Measurements from ENCODE around the gene TAF1B.
"Not testable (repeated sequence)": the region's sequence is repeated elsewhere in the genome, so short reads cannot be mapped to it uniquely, and the experiment has no call there.

Gene TAF1B

GRCh38 chr2:9831670-9832069, 11.6 kb upstream of the TAF1B start:
- no peaks in the 10 kb centered on the region for H3K36me3 ChIP-seq (ENCODE audit: control insufficient read depth in 1 of 2, insufficient read depth in 2 of 2, low read length in 2 of 2)
- no peak overlapping the region for H3K9ac ChIP-seq (ENCODE audit: low read depth in 1 of 2, low read length in 2 of 2)
- no peak overlapping the region for H3K27ac ChIP-seq (ENCODE audit: low read depth, low read length)
- H3K4me3 ChIP-seq (ENCODE audit: low read depth in 1 of 2, low read length in 2 of 2), result no peak overlapping the region
- H3K27me3 ChIP-seq (ENCODE audit: control insufficient read depth in 1 of 2, insufficient read depth in 2 of 2, low read length in 2 of 2), result no peaks in the 10 kb centered on the region
- H3K9me3 ChIP-seq (ENCODE audit: control insufficient read depth in 1 of 2, low read length in 2 of 2), result no peaks in the 10 kb centered on the region
- peaks cover 0 to 9% of the 10 kb centered on the region in 2 donors for H3K4me1 ChIP-seq (ENCODE audit: control insufficient read depth in 1 of 2, insufficient read depth in 2 of 2, low read length in 2 of 2)

- Histone ChIP-seq H3K27ac (ENCODE audit: low read depth, low read length) (no peak overlapping the region), H3K36me3 (ENCODE audit: control insufficient read depth in 1 of 2, insufficient read depth in 2 of 2, low read length in 2 of 2) (no peaks in the 10 kb centered on the region), H3K4me1 (ENCODE audit: control insufficient read depth in 1 of 2, insufficient read depth in 2 of 2, low read length in 2 of 2) (peaks cover 0 to 9% of the 10 kb centered on the region in 2 donors), H3K9me3 (ENCODE audit: control insufficient read depth in 1 of 2, low read length in 2 of 2) (no peaks in the 10 kb centered on the region), H3K27me3 (ENCODE audit: control insufficient read depth in 1 of 2, insufficient read depth in 2 of 2, low read length in 2 of 2) (no peaks in the 10 kb centered on the region), H3K9ac (ENCODE audit: low read depth in 1 of 2, low read length in 2 of 2) (no peak overlapping the region), H3K4me3 (ENCODE audit: low read depth in 1 of 2, low read length in 2 of 2) (no peak overlapping the region)
Observed at GRCh38 chr2:9832586-9832985, 10.7 kb upstream of the TAF1B start.

- H3K36me3 ChIP-seq (ENCODE audit: control insufficient read depth in 1 of 2, insufficient read depth in 2 of 2, low read length in 2 of 2); H3K27me3 ChIP-seq (ENCODE audit: control insufficient read depth in 1 of 2, insufficient read depth in 2 of 2, low read length in 2 of 2); H3K27ac ChIP-seq (ENCODE audit: low read depth, low read length); H3K9me3 ChIP-seq (ENCODE audit: control insufficient read depth in 1 of 2, low read length in 2 of 2); H3K4me3 ChIP-seq (ENCODE audit: low read depth in 1 of 2, low read length in 2 of 2); H3K9ac ChIP-seq (ENCODE audit: low read depth in 1 of 2, low read length in 2 of 2); H3K4me1 ChIP-seq (ENCODE audit: control insufficient read depth in 1 of 2, insufficient read depth in 2 of 2, low read length in 2 of 2): not testable (repeated sequence)
Observed at GRCh38 chr2:9835068-9835467, 8.2 kb upstream of the TAF1B start.

- no peaks in the 10 kb centered on the region for H3K27me3 ChIP-seq (ENCODE audit: control insufficient read depth in 1 of 2, insufficient read depth in 2 of 2, low read length in 2 of 2)
- H3K27ac ChIP-seq (ENCODE audit: low read depth, low read length), result no peak overlapping the region
- no peaks in the 10 kb centered on the region for H3K36me3 ChIP-seq (ENCODE audit: control insufficient read depth in 1 of 2, insufficient read depth in 2 of 2, low read length in 2 of 2)
- peaks cover 0 to under 1% of the 10 kb centered on the region in 2 donors for H3K4me1 ChIP-seq (ENCODE audit: control insufficient read depth in 1 of 2, insufficient read depth in 2 of 2, low read length in 2 of 2)
- H3K9me3 ChIP-seq (ENCODE audit: control insufficient read depth in 1 of 2, low read length in 2 of 2), result no peaks in the 10 kb centered on the region
- no peak overlapping the region for H3K4me3 ChIP-seq (ENCODE audit: low read depth in 1 of 2, low read length in 2 of 2)
- H3K9ac ChIP-seq (ENCODE audit: low read depth in 1 of 2, low read length in 2 of 2), result no peak overlapping the region
Observed at GRCh38 chr2:9836074-9836473, 7.2 kb upstream of the TAF1B start.

GRCh38 chr2:9836517-9836916, 6.8 kb upstream of the TAF1B start:
- H3K9ac ChIP-seq (ENCODE audit: low read depth in 1 of 2, low read length in 2 of 2), result no peak overlapping the region
- no peaks in the 10 kb centered on the region for H3K27me3 ChIP-seq (ENCODE audit: control insufficient read depth in 1 of 2, insufficient read depth in 2 of 2, low read length in 2 of 2)
- H3K36me3 ChIP-seq (ENCODE audit: control insufficient read depth in 1 of 2, insufficient read depth in 2 of 2, low read length in 2 of 2), result no peaks in the 10 kb centered on the region
- H3K4me3 ChIP-seq (ENCODE audit: low read depth in 1 of 2, low read length in 2 of 2), result no peak overlapping the region
- H3K4me1 ChIP-seq (ENCODE audit: control insufficient read depth in 1 of 2, insufficient read depth in 2 of 2, low read length in 2 of 2), result no peaks in the 10 kb centered on the region
- no peak overlapping the region for H3K27ac ChIP-seq (ENCODE audit: low read depth, low read length)
- no peaks in the 10 kb centered on the region for H3K9me3 ChIP-seq (ENCODE audit: control insufficient read depth in 1 of 2, low read length in 2 of 2)

GRCh38 chr2:9837451-9837850, 5.8 kb upstream of the TAF1B start:
- Histone ChIP-seq H3K4me3 (ENCODE audit: low read depth in 1 of 2, low read length in 2 of 2) (no peak overlapping the region), H3K36me3 (ENCODE audit: control insufficient read depth in 1 of 2, insufficient read depth in 2 of 2, low read length in 2 of 2) (no peaks in the 10 kb centered on the region), H3K4me1 (ENCODE audit: control insufficient read depth in 1 of 2, insufficient read depth in 2 of 2, low read length in 2 of 2) (no peaks in the 10 kb centered on the region), H3K27me3 (ENCODE audit: control insufficient read depth in 1 of 2, insufficient read depth in 2 of 2, low read length in 2 of 2) (no peaks in the 10 kb centered on the region), H3K27ac (ENCODE audit: low read depth, low read length) (no peak overlapping the region), H3K9me3 (ENCODE audit: control insufficient read depth in 1 of 2, low read length in 2 of 2) (no peaks in the 10 kb centered on the region), H3K9ac (ENCODE audit: low read depth in 1 of 2, low read length in 2 of 2) (no peak overlapping the region)

GRCh38 chr2:9838391-9838790, 4.9 kb upstream of the TAF1B start:
- Histone ChIP-seq H3K27ac (ENCODE audit: low read depth, low read length) (no peak overlapping the region), H3K4me1 (ENCODE audit: control insufficient read depth in 1 of 2, insufficient read depth in 2 of 2, low read length in 2 of 2) (no peaks in the 10 kb centered on the region), H3K27me3 (ENCODE audit: control insufficient read depth in 1 of 2, insufficient read depth in 2 of 2, low read length in 2 of 2) (no peaks in the 10 kb centered on the region), H3K36me3 (ENCODE audit: control insufficient read depth in 1 of 2, insufficient read depth in 2 of 2, low read length in 2 of 2) (no peaks in the 10 kb centered on the region), H3K4me3 (ENCODE audit: low read depth in 1 of 2, low read length in 2 of 2) (no peak overlapping the region), H3K9me3 (ENCODE audit: control insufficient read depth in 1 of 2, low read length in 2 of 2) (no peaks in the 10 kb centered on the region), H3K9ac (ENCODE audit: low read depth in 1 of 2, low read length in 2 of 2) (no peak overlapping the region)

GRCh38 chr2:9842487-9843228, 616 bp upstream of the TAF1B start:
- Histone ChIP-seq H3K27ac (ENCODE audit: low read depth, low read length) (peak overlapping the region; percentile 86), H3K4me3 (ENCODE audit: low read depth in 1 of 2, low read length in 2 of 2) (peak overlapping the region; percentile 79 to 88), H3K9me3 (ENCODE audit: control insufficient read depth in 1 of 2, low read length in 2 of 2) (no peaks in the 10 kb centered on the region), H3K27me3 (ENCODE audit: control insufficient read depth in 1 of 2, insufficient read depth in 2 of 2, low read length in 2 of 2) (no peaks in the 10 kb centered on the region), H3K9ac (ENCODE audit: low read depth in 1 of 2, low read length in 2 of 2) (peak overlapping the region; percentile 66 to 71), H3K4me1 (ENCODE audit: control insufficient read depth in 1 of 2, insufficient read depth in 2 of 2, low read length in 2 of 2) (peaks cover 9 to 20% of the 10 kb centered on the region in 2 donors), H3K36me3 (ENCODE audit: control insufficient read depth in 1 of 2, insufficient read depth in 2 of 2, low read length in 2 of 2) (peaks cover 0 to 6% of the 10 kb centered on the region in 2 donors)

GRCh38 chr2:9844036-9844483, 786 bp downstream of the TAF1B start:
- peaks cover 9 to 20% of the 10 kb centered on the region in 2 donors for H3K4me1 ChIP-seq (ENCODE audit: control insufficient read depth in 1 of 2, insufficient read depth in 2 of 2, low read length in 2 of 2)
- no peaks in the 10 kb centered on the region for H3K9me3 ChIP-seq (ENCODE audit: control insufficient read depth in 1 of 2, low read length in 2 of 2)
- H3K4me3 ChIP-seq (ENCODE audit: low read depth in 1 of 2, low read length in 2 of 2), result peak overlapping the region; percentile 79 to 88
- H3K27ac ChIP-seq (ENCODE audit: low read depth, low read length), result peak overlapping the region; percentile 86
- peaks cover 0 to 6% of the 10 kb centered on the region in 2 donors for H3K36me3 ChIP-seq (ENCODE audit: control insufficient read depth in 1 of 2, insufficient read depth in 2 of 2, low read length in 2 of 2)
- peak overlapping the region; percentile 56 to 71 for H3K9ac ChIP-seq (ENCODE audit: low read depth in 1 of 2, low read length in 2 of 2)
- H3K27me3 ChIP-seq (ENCODE audit: control insufficient read depth in 1 of 2, insufficient read depth in 2 of 2, low read length in 2 of 2), result no peaks in the 10 kb centered on the region

GRCh38 chr2:9844576-9844975, 1.3 kb downstream of the TAF1B start:
- Histone ChIP-seq H3K9me3 (ENCODE audit: control insufficient read depth in 1 of 2, low read length in 2 of 2) (no peaks in the 10 kb centered on the region), H3K36me3 (ENCODE audit: control insufficient read depth in 1 of 2, insufficient read depth in 2 of 2, low read length in 2 of 2) (peaks cover 0 to 6% of the 10 kb centered on the region in 2 donors), H3K9ac (ENCODE audit: low read depth in 1 of 2, low read length in 2 of 2) (peak overlapping the region; percentile 48 to 56), H3K27ac (ENCODE audit: low read depth, low read length) (no peak overlapping the region), H3K4me3 (ENCODE audit: low read depth in 1 of 2, low read length in 2 of 2) (peak overlapping the region; percentile 79 to 88), H3K27me3 (ENCODE audit: control insufficient read depth in 1 of 2, insufficient read depth in 2 of 2, low read length in 2 of 2) (no peaks in the 10 kb centered on the region), H3K4me1 (ENCODE audit: control insufficient read depth in 1 of 2, insufficient read depth in 2 of 2, low read length in 2 of 2) (peaks cover 9 to 20% of the 10 kb centered on the region in 2 donors)

All from duodenal mucosa (tissue), 2 donors.